HepG2 (cell line): ENCODE results near the gene NSUN6. TPM values are rescaled to one million over a fixed set of nuclear protein-coding genes. Genes with fewer than 3 reads are reported as not detected.

ENCODE experiments used
- AKAP8 ChIP-seq: sonication (generic); formaldehyde crosslinking; IDR thresholded peaks from 2 replicates; pipeline ENCODE4 v1.5.1; 2020; ENCODE audit warnings: mild to moderate bottlenecking, missing genetic modification reagents
- BCL6 ChIP-seq: IDR thresholded peaks from 2 replicates; pipeline ENCODE4 v1.6.1; 2016; ENCODE audit warnings: missing genetic modification reagents, missing compliant biosample characterization
- CEBPB ChIP-seq: IDR thresholded peaks from 2 replicates; pipeline ENCODE4 v1.6.1; 2011; ENCODE audit warnings: low read depth, low read length, improper control_type of control experiment, borderline replicate concordance
- ERF ChIP-seq: IDR thresholded peaks from 2 replicates; pipeline ENCODE4 v1.6.1; 2018; ENCODE audit warnings: missing biosample characterization, missing genetic modification reagents
- FOXA1 ChIP-seq, 2 experiments: fragments of 450-650 bp in 1 of 2; sonication (generic) in 1 of 2; formaldehyde crosslinking in 1 of 2; IDR thresholded peaks; 2 replicates each; pipeline versions ENCODE4 v1.4.0 to v1.6.1; 2016 to 2020; ENCODE audit warnings: missing genetic modification reagents in 1 of 2
- FOXA3 ChIP-seq: IDR thresholded peaks from 2 replicates; pipeline ENCODE4 v1.6.1; 2016; ENCODE audit warnings: missing genetic modification reagents, missing compliant biosample characterization
- GATAD2A ChIP-seq: IDR thresholded peaks from 2 replicates; pipeline ENCODE4 v1.6.1; 2016
- HDAC1 ChIP-seq: sonication (generic); formaldehyde crosslinking; IDR thresholded peaks from 2 replicates; pipeline ENCODE4 v1.5.1; 2020; ENCODE audit warnings: mild to moderate bottlenecking, missing genetic modification reagents
- KLF6 ChIP-seq: IDR thresholded peaks from 2 replicates; pipeline ENCODE4 v1.8.0; 2016; ENCODE audit warnings: missing biosample characterization, missing genetic modification reagents
- MIER3 ChIP-seq: IDR thresholded peaks from 2 replicates; pipeline ENCODE4 v1.6.1; 2016; ENCODE audit warnings: missing compliant biosample characterization, borderline replicate concordance
- RCOR2 ChIP-seq: IDR thresholded peaks from 2 replicates; pipeline ENCODE4 v1.6.1; 2016; ENCODE audit warnings: missing biosample characterization, missing genetic modification reagents
- SYNCRIP ChIP-seq: fragments of 200-400 bp; formaldehyde crosslinking; IDR thresholded peaks from 2 replicates; pipeline ENCODE4 v1.6.1; 2018; ENCODE audit warnings: mild to moderate bottlenecking, low read depth, low read length; ENCODE audit not compliant: insufficient read depth
- TCF7 ChIP-seq: sonication (generic); IDR thresholded peaks from 2 replicates; pipeline ENCODE4 v1.6.1; 2016; ENCODE audit warnings: antibody characterized with exemption, low read depth
- ZBTB20 ChIP-seq: sonication (generic); formaldehyde crosslinking; IDR thresholded peaks from 2 replicates; pipeline ENCODE4 v1.8.1; 2023; ENCODE audit warnings: missing genetic modification reagents, low read depth, mild to moderate bottlenecking, borderline replicate concordance
- ZNF253 ChIP-seq: sonication (generic); formaldehyde crosslinking; IDR thresholded peaks from 2 replicates; pipeline ENCODE4 v1.8.0; 2022; ENCODE audit warnings: mild to moderate bottlenecking, missing genetic modification reagents, borderline replicate concordance
- polyA plus RNA-seq, 8 experiments: library from polyadenylated mRNA; depleted of rRNA in 3 of 8; stranded (reverse) in 7 of 8; unstranded in 1 of 8; fragments of >200 nt; fragmentation: Illumina TruSeq in 4 of 8; extraction: Trizol in 4 of 8; gene quantifications; 2 replicates each; pipeline versions ENCODE4 v1.2.1 to v1.2.3, GENCODE V29; 2011 to 2016; ENCODE audit warnings: low read depth in 4 of 8, missing spikeins in 1 of 8, mixed read lengths in 1 of 8; ENCODE audit not compliant: insufficient read depth in 1 of 8
- total RNA-seq, 5 experiments: library from RNA; depleted of rRNA; stranded (reverse); fragments of >200 nt; fragmentation: Illumina TruSeq; extraction: Trizol; gene quantifications; 2 replicates each; pipeline ENCODE4 v1.2.3, GENCODE V29; 2016; ENCODE audit warnings: low read depth in 1 of 5
- TF ChIP-seq, protein P1 (sequence below): sonication (generic); formaldehyde crosslinking; IDR thresholded peaks from 2 replicates; pipeline ENCODE4 v1.5.1; 2020; ENCODE audit warnings: mild to moderate bottlenecking, missing genetic modification reagents, borderline replicate concordance
- TF ChIP-seq, protein P2 (sequence below): sonication (generic); formaldehyde crosslinking; IDR thresholded peaks from 2 replicates; pipeline ENCODE4 v1.4.0; 2020; ENCODE audit warnings: missing genetic modification reagents
- TF ChIP-seq, protein P3 (sequence below): sonication (generic); formaldehyde crosslinking; IDR thresholded peaks from 2 replicates; pipeline ENCODE4 v1.4.0; 2020; ENCODE audit warnings: missing genetic modification reagents
- TF ChIP-seq, protein P4 (sequence below): sonication (generic); formaldehyde crosslinking; IDR thresholded peaks from 2 replicates; pipeline ENCODE4 v1.4.0; 2020; ENCODE audit warnings: mild to moderate bottlenecking, low read depth, missing genetic modification reagents

Gene NSUN6
- total and polyA plus RNA-seq, 2 of the 13 experiments (the other 11 are each of a cell fraction or from before 2014, with no cell fraction given), result 17.2 to 19.3 TPM

DNA sequence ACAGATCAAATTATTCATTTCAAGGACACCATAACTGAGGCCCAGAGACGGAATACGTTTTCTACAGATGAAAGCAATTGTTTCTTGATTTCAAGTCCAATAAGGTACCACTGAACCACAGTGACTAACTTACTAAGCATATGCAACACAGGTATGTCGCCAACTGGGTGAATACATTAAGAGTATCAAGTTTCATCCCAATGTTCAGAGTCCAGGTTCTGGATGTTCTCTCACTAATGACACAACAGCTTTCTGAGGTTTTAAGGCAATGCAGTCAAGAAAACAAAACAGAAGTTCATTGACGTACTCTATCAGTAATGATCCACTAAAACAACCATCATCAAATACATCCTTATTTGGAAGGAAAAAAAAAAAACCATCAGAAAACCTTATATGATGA, 35.8 kb downstream of the NSUN6 start (continued):
- TF ChIP-seq, protein P1, sequence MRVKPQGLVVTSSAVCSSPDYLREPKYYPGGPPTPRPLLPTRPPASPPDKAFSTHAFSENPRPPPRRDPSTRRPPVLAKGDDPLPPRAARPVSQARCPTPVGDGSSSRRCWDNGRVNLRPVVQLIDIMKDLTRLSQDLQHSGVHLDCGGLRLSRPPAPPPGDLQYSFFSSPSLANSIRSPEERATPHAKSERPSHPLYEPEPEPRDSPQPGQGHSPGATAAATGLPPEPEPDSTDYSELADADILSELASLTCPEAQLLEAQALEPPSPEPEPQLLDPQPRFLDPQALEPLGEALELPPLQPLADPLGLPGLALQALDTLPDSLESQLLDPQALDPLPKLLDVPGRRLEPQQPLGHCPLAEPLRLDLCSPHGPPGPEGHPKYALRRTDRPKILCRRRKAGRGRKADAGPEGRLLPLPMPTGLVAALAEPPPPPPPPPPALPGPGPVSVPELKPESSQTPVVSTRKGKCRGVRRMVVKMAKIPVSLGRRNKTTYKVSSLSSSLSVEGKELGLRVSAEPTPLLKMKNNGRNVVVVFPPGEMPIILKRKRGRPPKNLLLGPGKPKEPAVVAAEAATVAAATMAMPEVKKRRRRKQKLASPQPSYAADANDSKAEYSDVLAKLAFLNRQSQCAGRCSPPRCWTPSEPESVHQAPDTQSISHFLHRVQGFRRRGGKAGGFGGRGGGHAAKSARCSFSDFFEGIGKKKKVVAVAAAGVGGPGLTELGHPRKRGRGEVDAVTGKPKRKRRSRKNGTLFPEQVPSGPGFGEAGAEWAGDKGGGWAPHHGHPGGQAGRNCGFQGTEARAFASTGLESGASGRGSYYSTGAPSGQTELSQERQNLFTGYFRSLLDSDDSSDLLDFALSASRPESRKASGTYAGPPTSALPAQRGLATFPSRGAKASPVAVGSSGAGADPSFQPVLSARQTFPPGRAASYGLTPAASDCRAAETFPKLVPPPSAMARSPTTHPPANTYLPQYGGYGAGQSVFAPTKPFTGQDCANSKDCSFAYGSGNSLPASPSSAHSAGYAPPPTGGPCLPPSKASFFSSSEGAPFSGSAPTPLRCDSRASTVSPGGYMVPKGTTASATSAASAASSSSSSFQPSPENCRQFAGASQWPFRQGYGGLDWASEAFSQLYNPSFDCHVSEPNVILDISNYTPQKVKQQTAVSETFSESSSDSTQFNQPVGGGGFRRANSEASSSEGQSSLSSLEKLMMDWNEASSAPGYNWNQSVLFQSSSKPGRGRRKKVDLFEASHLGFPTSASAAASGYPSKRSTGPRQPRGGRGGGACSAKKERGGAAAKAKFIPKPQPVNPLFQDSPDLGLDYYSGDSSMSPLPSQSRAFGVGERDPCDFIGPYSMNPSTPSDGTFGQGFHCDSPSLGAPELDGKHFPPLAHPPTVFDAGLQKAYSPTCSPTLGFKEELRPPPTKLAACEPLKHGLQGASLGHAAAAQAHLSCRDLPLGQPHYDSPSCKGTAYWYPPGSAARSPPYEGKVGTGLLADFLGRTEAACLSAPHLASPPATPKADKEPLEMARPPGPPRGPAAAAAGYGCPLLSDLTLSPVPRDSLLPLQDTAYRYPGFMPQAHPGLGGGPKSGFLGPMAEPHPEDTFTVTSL (CRISPR knock-in tag), result peak; percentile 58; the same call in 1 of the 2 replicates
- TF ChIP-seq, protein P2, sequence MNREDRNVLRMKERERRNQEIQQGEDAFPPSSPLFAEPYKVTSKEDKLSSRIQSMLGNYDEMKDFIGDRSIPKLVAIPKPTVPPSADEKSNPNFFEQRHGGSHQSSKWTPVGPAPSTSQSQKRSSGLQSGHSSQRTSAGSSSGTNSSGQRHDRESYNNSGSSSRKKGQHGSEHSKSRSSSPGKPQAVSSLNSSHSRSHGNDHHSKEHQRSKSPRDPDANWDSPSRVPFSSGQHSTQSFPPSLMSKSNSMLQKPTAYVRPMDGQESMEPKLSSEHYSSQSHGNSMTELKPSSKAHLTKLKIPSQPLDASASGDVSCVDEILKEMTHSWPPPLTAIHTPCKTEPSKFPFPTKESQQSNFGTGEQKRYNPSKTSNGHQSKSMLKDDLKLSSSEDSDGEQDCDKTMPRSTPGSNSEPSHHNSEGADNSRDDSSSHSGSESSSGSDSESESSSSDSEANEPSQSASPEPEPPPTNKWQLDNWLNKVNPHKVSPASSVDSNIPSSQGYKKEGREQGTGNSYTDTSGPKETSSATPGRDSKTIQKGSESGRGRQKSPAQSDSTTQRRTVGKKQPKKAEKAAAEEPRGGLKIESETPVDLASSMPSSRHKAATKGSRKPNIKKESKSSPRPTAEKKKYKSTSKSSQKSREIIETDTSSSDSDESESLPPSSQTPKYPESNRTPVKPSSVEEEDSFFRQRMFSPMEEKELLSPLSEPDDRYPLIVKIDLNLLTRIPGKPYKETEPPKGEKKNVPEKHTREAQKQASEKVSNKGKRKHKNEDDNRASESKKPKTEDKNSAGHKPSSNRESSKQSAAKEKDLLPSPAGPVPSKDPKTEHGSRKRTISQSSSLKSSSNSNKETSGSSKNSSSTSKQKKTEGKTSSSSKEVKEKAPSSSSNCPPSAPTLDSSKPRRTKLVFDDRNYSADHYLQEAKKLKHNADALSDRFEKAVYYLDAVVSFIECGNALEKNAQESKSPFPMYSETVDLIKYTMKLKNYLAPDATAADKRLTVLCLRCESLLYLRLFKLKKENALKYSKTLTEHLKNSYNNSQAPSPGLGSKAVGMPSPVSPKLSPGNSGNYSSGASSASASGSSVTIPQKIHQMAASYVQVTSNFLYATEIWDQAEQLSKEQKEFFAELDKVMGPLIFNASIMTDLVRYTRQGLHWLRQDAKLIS, result no peak
- 0 out of 2 replicates have a peak, but pooled peaks have one; percentile 18 for TF ChIP-seq HDAC1 (CRISPR knock-in tag)
- TF ChIP-seq SYNCRIP, result no peak
- TF ChIP-seq, protein P3, sequence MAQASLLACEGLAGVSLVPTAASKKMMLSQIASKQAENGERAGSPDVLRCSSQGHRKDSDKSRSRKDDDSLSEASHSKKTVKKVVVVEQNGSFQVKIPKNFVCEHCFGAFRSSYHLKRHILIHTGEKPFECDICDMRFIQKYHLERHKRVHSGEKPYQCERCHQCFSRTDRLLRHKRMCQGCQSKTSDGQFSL (CRISPR knock-in tag), result no peak
- 0 out of 2 replicates have a peak, but pooled peaks have one; percentile 50 for TF ChIP-seq FOXA3
- no peak for TF ChIP-seq MIER3 (CRISPR knock-in tag)
- TF ChIP-seq ERF, result 0 out of 2 replicates have a peak, but pooled peaks have one; percentile 35
- 0 out of 2 replicates have a peak, but pooled peaks have one; percentile 21 for TF ChIP-seq TCF7
- TF ChIP-seq FOXA1 (IDR thresholded peaks at IDR 0.05), result no peak
- 0 out of 2 replicates have a peak, but pooled peaks have one; percentile 8 for TF ChIP-seq FOXA1 (CRISPR knock-in tag; IDR thresholded peaks at IDR 0.05)
- 0 out of 2 replicates have a peak, but pooled peaks have one; percentile 47 for TF ChIP-seq KLF6 (CRISPR knock-in tag)
- no peak for TF ChIP-seq AKAP8 (CRISPR knock-in tag)
- TF ChIP-seq, protein P4, sequence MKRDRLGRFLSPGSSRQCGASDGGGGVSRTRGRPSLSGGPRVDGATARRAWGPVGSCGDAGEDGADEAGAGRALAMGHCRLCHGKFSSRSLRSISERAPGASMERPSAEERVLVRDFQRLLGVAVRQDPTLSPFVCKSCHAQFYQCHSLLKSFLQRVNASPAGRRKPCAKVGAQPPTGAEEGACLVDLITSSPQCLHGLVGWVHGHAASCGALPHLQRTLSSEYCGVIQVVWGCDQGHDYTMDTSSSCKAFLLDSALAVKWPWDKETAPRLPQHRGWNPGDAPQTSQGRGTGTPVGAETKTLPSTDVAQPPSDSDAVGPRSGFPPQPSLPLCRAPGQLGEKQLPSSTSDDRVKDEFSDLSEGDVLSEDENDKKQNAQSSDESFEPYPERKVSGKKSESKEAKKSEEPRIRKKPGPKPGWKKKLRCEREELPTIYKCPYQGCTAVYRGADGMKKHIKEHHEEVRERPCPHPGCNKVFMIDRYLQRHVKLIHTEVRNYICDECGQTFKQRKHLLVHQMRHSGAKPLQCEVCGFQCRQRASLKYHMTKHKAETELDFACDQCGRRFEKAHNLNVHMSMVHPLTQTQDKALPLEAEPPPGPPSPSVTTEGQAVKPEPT (CRISPR knock-in tag), result no peak
- TF ChIP-seq ZNF253 (CRISPR knock-in tag), result no peak
- TF ChIP-seq ZBTB20 (CRISPR knock-in tag), result peak; percentile 66; the same call in 1 of the 2 replicates
- TF ChIP-seq RCOR2, result 0 out of 2 replicates have a peak, but pooled peaks have one; percentile 27
- TF ChIP-seq GATAD2A (CRISPR knock-in tag), result peak; percentile 87
- peak; percentile 55; the same call in 1 of the 2 replicates for TF ChIP-seq CEBPB
- peak; percentile 37; the same call in 1 of the 2 replicates for TF ChIP-seq BCL6
